GM18499 (cell line): ENCODE data around the gene TMEM51.

Experiments
- ATAC-seq: cut with Tn5 transposase; IDR thresholded peaks from one replicate; pipeline ENCODE4 v1.9.1; 2021; ENCODE audit warnings: moderate number of reproducible peaks; ENCODE audit not compliant: insufficient read depth, unreplicated experiment

TMEM51 gene

DNA sequence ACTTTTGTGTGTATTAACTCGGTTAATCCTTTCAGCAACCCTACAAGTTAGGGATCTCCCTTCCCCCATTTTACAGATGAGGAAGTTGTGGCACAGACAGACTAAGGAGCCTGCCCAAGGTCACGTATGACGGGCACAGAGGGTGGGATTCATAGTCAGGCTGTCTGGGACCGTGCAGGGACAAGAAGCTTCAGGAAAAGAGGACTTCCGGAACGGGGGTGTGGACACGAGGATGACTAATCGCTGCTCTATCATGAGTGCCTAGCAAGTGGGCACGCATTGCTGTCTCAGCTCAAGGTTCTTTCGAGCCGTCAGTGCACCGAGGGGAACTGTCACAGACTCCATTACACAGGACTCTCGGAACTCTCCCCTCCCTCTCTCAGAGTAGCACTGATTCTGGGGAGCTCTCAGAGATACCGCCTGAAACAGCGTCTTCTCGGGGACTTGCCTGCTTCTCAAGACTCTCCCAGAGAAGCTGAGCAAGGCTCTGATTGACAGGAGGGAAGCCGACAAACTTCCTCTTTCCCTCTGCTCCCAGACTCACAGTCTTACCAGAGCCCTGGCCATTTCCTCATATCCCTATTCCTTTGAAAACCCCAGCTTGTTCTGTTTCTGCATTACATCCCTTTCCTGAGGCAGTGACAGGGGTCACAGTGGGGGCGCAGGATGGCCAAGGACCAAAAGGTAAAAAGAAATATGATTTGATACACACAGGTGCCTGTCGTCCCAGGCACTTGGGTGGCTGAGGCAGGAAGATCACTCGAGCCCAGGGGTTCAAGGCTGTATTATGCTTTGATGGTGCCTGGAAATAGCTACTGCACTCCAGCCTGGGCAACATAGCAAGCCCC is 107.8 kb downstream of the TMEM51 start:
- ATAC-seq: no peak

DNA sequence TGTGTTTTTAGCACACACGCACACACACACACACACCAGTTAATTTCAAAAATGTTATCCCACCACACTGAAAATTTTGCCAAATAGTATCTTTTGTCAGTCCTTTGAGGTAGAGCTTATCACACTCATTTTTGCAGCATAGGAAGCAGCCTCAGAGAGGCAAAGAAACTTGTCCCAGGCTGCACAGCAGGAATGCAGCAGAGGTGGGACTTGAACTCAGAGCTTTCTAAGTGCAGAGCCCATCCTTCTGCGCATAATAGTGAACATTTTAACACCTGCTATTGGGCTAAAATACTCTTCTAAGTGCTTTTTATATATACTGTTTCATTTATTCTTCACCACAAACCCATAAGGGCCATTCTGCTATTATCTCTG is 108.4 kb downstream of the TMEM51 start:
- no peak for ATAC-seq

DNA sequence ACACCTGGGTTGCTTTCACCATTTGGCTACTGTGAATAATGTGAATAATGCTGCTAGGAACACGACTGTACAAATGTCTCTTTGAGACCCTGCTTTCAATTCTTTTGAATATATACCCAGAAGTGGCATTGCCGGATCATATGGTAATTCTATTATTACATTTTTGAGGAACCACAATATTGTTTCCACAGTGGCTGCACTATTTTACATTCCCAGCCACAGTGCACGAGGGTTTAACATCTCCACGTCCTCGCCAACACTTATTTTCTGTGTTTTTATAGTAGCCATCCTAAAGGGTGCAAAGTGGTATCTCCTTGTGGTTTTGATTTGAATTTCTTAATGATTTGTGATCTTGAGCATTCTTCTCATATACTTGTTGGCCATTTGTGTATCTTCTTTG is 109.2 kb downstream of the TMEM51 start:
- ATAC-seq: no peak

DNA sequence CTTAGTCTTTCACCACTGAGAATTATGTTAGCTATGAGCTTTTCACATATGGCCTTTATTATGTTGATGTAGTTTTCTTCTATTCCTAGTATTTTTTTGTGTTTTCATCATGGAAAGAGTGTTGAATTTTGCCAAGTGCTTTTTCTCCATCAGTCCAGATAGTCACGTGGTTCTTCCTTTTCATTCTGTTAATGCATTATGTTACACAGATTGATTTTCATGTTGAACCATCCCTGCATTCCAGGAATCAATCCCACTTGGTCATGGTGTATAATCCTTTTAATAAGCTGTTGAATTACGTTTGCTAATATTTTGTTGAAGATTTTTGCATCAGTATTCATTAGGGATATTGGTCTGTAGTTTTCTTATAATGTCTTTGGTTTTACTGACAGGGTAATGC is 111.2 kb downstream of the TMEM51 start:
- ATAC-seq: no peak
